GM19438 (cell line): ENCODE measurements around the gene PAX2.

Source experiments
- ATAC-seq: cut with Tn5 transposase; IDR thresholded peaks from one replicate; pipeline ENCODE4 v1.9.1; 2021; ENCODE audit warnings: low read depth; ENCODE audit not compliant: unreplicated experiment

PAX2 gene

GRCh38 chr10:100872034-100872791, 126.8 kb downstream of the PAX2 start:
- ATAC-seq = no peak

DNA sequence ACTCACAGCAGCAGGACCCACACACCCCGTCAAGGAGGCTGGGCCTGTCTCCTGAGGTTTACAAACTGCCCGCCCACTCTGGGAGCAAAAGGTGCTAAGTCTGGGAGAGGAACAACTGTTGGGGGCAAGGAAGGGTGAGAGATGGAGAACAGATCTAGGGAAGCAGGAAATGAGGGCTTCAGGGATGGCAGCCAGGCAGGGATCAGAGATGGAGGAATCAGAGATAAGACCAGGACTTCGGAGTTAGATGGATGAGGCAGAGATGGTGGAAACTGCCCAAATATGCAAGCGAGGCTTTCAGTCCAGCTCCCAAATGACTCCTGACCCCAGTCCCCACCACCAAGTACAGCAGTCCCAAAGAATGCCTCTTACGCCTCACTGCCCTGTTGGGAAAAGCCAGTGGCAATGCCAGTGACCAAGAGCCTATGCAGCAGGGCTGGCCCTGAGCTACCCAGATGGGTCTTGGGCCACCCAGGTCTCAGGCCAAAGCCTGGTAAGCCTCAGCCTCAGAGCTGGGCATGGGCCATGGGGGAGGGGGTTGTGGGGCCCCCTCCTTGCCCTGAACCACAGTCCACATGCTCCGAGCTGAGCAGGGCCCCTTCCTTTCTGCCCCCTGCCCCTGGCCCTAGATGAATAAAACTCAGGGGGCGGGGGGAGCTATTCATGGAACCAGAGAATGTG, 127.9 kb downstream of the PAX2 start:
- no peak for ATAC-seq

GRCh38 chr10:100873827-100874326, 128.5 kb downstream of the PAX2 start:
- ATAC-seq = no peak

DNA sequence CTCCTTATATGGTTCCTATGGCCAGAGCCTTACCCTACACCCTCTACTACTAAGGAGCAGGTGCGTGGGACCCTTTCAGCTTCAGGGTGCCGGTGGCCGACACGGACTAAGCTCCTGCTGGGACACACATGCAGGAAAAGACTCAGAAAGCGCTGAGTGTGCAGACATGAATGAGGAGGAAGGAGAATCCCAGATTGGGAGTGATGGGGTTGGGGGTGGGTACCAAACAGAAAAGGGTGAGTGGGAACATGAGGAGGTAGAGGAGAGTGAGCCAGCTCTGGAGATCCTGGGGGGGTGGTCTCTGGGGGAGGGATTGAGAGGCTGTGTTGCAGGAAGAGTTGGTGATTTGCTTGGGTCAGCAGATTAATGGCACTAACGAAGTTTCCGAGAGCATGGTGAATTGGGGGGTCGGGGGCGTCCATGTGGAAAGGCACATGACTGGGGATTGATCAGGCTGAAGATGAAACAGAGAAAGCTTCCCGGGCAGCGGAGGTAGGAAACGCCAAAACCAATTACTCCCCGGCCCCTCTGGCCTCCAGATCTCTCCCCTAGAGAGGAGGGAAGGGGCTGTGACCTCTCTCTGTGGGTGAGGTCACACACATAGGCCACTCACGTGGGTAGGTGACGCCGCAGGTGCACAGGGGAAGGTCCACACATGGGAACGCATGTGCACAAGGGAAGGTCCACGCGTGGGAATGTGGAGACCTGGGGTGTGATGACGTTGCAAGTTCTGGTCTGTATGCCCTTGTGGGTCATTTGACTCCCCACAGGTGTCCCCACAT, 129.5 kb downstream of the PAX2 start:
- ATAC-seq = no peak

DNA sequence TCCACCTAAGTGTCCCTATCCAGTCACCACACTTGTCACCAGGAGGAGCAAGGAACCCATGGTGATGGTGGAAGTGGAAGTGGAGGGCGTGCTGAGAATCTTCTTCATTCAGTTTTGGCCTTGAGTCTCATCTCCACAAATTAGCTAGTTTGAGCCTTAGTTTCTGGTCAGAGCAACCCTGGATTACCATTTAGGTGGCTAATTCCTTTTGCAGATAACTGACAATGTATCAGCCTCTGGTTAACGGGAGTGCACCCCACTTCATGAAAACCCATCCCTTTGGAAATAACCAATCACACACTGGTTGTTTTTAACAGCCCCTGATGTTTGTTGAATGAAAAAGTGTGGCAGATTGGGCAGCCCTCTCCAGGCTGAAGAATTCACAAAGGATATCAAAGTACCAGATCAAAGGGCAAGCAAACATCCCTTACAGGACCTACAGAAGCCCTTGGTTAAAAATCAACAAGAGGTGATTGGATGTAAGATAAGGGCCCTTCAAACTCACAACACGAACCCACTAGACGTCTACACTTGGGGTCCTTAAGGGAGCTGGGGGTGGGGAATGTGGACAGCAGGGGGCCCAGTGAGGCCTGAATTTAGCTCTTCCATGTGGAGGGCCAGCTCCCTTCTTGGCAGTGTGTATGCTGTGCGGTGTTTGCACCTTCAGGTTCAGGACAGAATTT, 130.2 kb downstream of the PAX2 start:
- ATAC-seq = no peak

- ATAC-seq = no peak
Measured at GRCh38 chr10:100876585-100877460, 131.4 kb downstream of the PAX2 start.

DNA sequence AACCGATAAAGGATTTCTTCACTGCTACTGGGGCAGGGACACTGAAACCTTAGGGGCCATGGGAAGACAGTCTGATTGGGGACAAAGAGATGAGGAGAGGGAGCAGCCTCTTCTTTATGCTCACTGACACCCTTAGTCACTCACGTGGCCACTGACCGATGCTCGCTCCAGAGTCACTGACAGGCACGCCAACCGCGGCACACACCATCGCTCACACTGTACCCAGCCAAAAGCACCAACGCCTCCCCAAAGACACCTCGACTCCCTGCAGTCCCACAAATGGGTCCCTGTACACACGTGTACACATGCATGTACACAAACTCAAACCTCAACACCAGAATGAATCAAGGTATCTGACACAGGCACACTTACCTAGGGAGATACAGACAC, 132.1 kb downstream of the PAX2 start:
- ATAC-seq = no peak

- ATAC-seq = no peak
Measured at GRCh38 chr10:100878291-100878910, 133.0 kb downstream of the PAX2 start.
